Left lung (tissue), 10 donors: ENCODE results near the gene ECI1. TPM values are rescaled to one million over a fixed set of nuclear protein-coding genes. Genes with fewer than 3 reads are reported as not detected.
"Not testable (repeated sequence)": the region's sequence is repeated elsewhere in the genome, so short reads cannot be mapped to it uniquely, and the experiment has no call there.

Experiments used
- ATAC-seq: fragments of 200-7000 bp; cut with Tn5 transposase; one replicate; pipeline ENCODE4 v1.9.1; 2020; ENCODE audit warnings: moderate library complexity
- DNase-seq, 4 donors: peaks; one replicate each; pipeline ENCODE4 v3.0.0-alpha.2; 2013 to 2020
- H3K27ac ChIP-seq, 2 donors: fragments of 200-600 bp; sonication (generic) in 1 of 2; one replicate each; pipeline versions ENCODE4 v1.5.0 to v1.8.0; 2020 to 2021
- H3K27me3 ChIP-seq, 2 donors: fragments of 200-600 bp; sonication (generic) in 1 of 2; one replicate each; pipeline versions ENCODE4 v1.5.0 to v1.8.0; 2020 to 2021
- H3K36me3 ChIP-seq, 2 donors: fragments of 200-600 bp; sonication (generic) in 1 of 2; one replicate each; pipeline versions ENCODE4 v1.5.0 to v1.8.0; 2020 to 2021
- H3K4me1 ChIP-seq, 2 donors: fragments of 200-600 bp; one replicate each; pipeline ENCODE4 v1.8.0; 2021
- H3K4me3 ChIP-seq, 2 donors: fragments of 200-600 bp; sonication (generic) in 1 of 2; one replicate each; pipeline versions ENCODE4 v1.5.0 to v1.8.0; 2020 to 2021; ENCODE audit warnings: mild to moderate bottlenecking in 1 of 2
- H3K9me3 ChIP-seq, 2 donors: fragments of 200-600 bp; sonication (generic) in 1 of 2; one replicate each; pipeline versions ENCODE4 v1.5.0 to v1.8.0; 2020 to 2021
- CTCF ChIP-seq, 2 donors: fragments of 200-600 bp; sonication (generic) in 1 of 2; IDR thresholded peaks; one replicate each; pipeline versions ENCODE4 v1.5.0 to v1.8.0; 2021; ENCODE audit warnings: antibody characterized with exemption in 2 of 2
- intact Hi-C, 2 donors: fragments of 100-400 bp; cut with DNase I; formaldehyde crosslinking; loops; one replicate each; pipeline versions ENCODE4 v1.11.2 to v1.14.2; 2022
- polyA plus RNA-seq, 6 donors: library from polyadenylated mRNA; unstranded; fragments of 120-200 nt; gene quantifications; one replicate each; pipeline ENCODE4 v1.2.1, GENCODE V29; 2013; ENCODE audit not compliant: insufficient read length in 6 of 6
- total RNA-seq, 2 donors: library from RNA; stranded (reverse); fragmentation: NEBNext Ultra II Directional; extraction: Animal tissue kit (Norgen Biotek cat#: 25700); gene quantifications; one replicate each; pipeline ENCODE4 v1.2.1, GENCODE V29; 2021
- donor health status: DM: no; HTN: yes; CAD: no.
- donor health status: DM: no; HTN: no; CAD: no.

Gene ECI1
- total and polyA plus RNA-seq, 8 donors, result 41.8 to 63.5 (median 51.2) TPM

DNA sequence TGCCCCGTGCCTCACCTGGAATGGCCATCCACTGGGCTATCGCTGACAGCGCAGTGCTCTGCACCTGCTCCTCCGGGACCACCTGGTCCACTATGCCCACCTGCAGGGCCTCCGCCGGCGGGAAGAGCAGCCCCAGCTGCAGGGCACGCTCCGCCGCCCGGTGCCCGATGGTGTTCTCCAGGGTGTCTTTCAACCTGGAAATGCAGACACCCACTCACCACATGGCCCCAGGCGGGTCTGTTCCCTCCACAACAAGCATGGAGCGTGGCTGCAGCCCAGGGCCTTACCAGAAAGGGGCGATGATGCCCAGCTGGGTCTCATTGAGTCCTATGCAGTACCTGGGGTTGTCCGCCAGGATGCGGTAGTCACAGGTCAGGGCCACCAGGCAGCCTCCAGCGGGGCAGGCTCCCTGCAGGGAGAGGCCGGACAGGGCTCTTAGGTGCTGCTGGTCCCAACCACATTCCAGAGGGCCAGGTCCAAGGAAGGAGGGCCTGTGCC is 8.3 kb downstream of the ECI1 start:
- intact Hi-C loops, result no loop called here
- Histone ChIP-seq H3K27me3 (peaks cover 0 to 7% of the 10 kb centered on the region in 2 donors), H3K9me3 (no peaks in the 10 kb centered on the region), H3K4me1 (peaks cover 0 to 8% of the 10 kb centered on the region in 2 donors), H3K4me3 (no peak overlapping the region), H3K36me3 (peaks cover 0 to 92% of the 10 kb centered on the region in 2 donors), H3K27ac (no peak overlapping the region)
- ATAC-seq (no peak), DNase-seq (no peak)
- TF ChIP-seq CTCF (IDR thresholded peaks at IDR 0.05), result no peak

DNA sequence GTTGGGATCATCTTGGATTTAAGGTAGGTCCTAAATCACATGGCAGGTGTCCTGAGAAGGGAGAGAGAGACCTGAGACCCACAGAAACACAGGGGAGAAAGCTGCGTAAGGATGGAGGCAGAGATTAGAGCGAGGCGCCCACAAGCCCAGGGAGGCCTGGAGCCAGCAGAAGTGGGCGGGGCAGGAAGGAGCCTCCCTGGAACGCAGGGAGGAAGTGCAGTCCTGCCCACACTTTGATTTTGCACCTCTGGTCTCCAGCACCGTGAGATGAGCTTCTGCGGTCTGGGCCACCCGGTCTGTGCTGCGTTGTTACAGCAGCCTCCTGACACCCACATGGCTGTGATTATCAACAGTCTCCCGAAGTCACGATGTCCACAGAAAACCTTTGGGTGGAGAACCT is 8.8 kb downstream of the ECI1 start:
- no peak overlapping the region for H3K4me3 ChIP-seq
- DNase-seq (no peak), ATAC-seq (no peak)
- TF ChIP-seq CTCF (IDR thresholded peaks at IDR 0.05), result no peak
- peaks cover 5 to 12% of the 10 kb centered on the region in 2 donors for H3K27me3 ChIP-seq
- no peaks in the 10 kb centered on the region for H3K9me3 ChIP-seq
- intact Hi-C loops, result no loop called here
- peaks cover 2 to 13% of the 10 kb centered on the region in 2 donors for H3K4me1 ChIP-seq
- no peak overlapping the region for H3K27ac ChIP-seq
- peaks cover 0 to 93% of the 10 kb centered on the region in 2 donors for H3K36me3 ChIP-seq

- Histone ChIP-seq H3K36me3 (peaks cover 0 to 82% of the 10 kb centered on the region in 2 donors), H3K4me1 (peaks cover 15 to 32% of the 10 kb centered on the region in 2 donors), H3K27me3 (peaks cover 16 to 35% of the 10 kb centered on the region in 2 donors)
- H3K4me3 ChIP-seq, ATAC-seq, DNase-seq, H3K27ac ChIP-seq, intact Hi-C loops, H3K9me3 ChIP-seq: not testable (repeated sequence)
Observed at GRCh38 chr16:2240331-2240730, 11.1 kb downstream of the ECI1 start.

DNA sequence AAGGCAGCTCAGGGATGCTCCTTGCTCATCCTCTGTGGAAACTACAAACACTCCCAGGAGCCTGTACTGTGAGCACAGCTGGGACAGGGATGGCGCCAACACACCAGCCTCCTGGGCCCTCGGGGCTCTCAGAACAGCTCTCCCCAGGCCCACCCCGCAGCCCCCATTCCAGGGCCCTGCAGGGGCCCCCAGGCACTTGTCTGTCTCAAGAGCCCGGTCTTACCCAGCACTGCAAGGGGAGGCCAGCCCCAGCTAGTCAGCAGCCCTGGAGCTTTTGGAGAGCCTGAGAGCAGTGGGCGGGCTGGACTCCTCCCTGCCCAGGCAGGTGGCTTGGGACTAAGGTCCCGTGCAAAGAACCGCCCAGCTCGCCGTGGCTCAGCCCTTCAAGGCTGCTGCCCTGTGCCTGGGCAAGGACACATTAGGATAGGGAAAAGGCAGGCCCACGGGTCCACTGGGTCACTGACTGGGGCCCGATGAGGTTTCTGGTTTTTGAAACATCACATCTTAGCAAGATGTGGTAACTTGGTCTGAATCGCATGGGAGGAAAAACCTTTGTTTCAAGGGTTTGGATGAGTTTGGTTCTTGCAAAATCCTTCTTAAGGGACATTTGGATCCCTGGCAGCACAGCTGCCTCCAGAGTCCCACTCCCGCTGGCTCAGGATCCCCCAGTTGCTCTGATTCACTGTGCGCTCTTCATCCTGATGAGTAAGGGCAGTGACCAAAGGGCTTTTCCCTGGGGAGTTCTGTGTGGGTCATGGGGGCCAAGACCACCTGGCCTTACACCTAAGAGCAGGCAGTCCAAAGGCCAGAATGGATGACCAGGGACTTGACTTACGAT is 12.3 kb downstream of the ECI1 start:
- no peak overlapping the region for H3K4me3 ChIP-seq
- ATAC-seq (peak; percentile 49), DNase-seq (no peak)
- H3K36me3 ChIP-seq, result peaks cover 0 to 82% of the 10 kb centered on the region in 2 donors
- H3K27me3 ChIP-seq, result peaks cover 16 to 36% of the 10 kb centered on the region in 2 donors
- no peak overlapping the region for H3K27ac ChIP-seq
- peaks cover 15 to 32% of the 10 kb centered on the region in 2 donors for H3K4me1 ChIP-seq
- TF ChIP-seq CTCF (IDR thresholded peaks at IDR 0.05), result no peak
- intact Hi-C loops, result no loop called here
- no peaks in the 10 kb centered on the region for H3K9me3 ChIP-seq

GRCh38 chr16:2238150-2238837 is 13.1 kb downstream of the ECI1 start:
- no peak for TF ChIP-seq CTCF (IDR thresholded peaks at IDR 0.05)
- DNase-seq (no peak), ATAC-seq (peak; percentile 8)
- Histone ChIP-seq H3K9me3 (no peaks in the 10 kb centered on the region), H3K27ac (no peak overlapping the region), H3K4me3 (no peak overlapping the region), H3K4me1 (peaks cover 15 to 32% of the 10 kb centered on the region in 2 donors), H3K36me3 (peaks cover 0 to 82% of the 10 kb centered on the region in 2 donors), H3K27me3 (peaks cover 16 to 36% of the 10 kb centered on the region in 2 donors)
- intact Hi-C loops, result no loop called here
